Peyer's patch (tissue), 4 donors: Measurements from ENCODE around the gene PAK4. TPM values are rescaled to one million over a fixed set of nuclear protein-coding genes. Genes with fewer than 3 reads are reported as not detected.

ENCODE experiments used
- DNase-seq, 3 donors: peaks; one replicate each; pipeline ENCODE4 v3.0.0-alpha.2; 2017 to 2019
- H3K27ac ChIP-seq, 4 donors: fragments of 200-600 bp; sonication (generic); one replicate each; pipeline ENCODE4 v1.5.1; 2016 to 2019
- H3K27me3 ChIP-seq, 2 donors: fragments of 200-600 bp; sonication (generic); one replicate each; pipeline ENCODE4 v1.5.1; 2019
- H3K36me3 ChIP-seq, 3 donors: fragments of 200-600 bp; sonication (generic); one replicate each; pipeline ENCODE4 v1.5.1; 2016 to 2019
- H3K4me1 ChIP-seq, 4 donors: fragments of 200-600 bp; sonication (generic); one replicate each; pipeline ENCODE4 v1.5.1; 2016 to 2019
- H3K4me3 ChIP-seq, 4 donors: fragments of 200-600 bp; sonication (generic); 1 replicate in 3 of 4; 2 replicates in 1 of 4; pipeline ENCODE4 v1.5.1; 2016 to 2019; ENCODE audit warnings: mild to moderate bottlenecking in 1 of 4
- H3K9me3 ChIP-seq, 4 donors: fragments of 200-600 bp; sonication (generic); one replicate each; pipeline ENCODE4 v1.5.1; 2016 to 2019; ENCODE audit warnings: mild to moderate bottlenecking in 1 of 4
- POLR2A ChIP-seq, 2 donors: fragments of 450-650 bp; IDR thresholded peaks; one replicate each; pipeline ENCODE4 v1.5.1; 2017; ENCODE audit warnings: antibody characterized with exemption in 2 of 2, mild to moderate bottlenecking in 2 of 2, moderate library complexity in 2 of 2
- total RNA-seq, 4 donors: library from RNA; depleted of rRNA; stranded (reverse); fragments of >200 nt; gene quantifications; one replicate each; pipeline ENCODE4 v1.1.0, GENCODE V29; 2016
- TF ChIP-seq, protein P1 (sequence below), 6 experiments: fragments of 450-650 bp in 4 of 6; fragments of 200-600 bp in 2 of 6; sonication (generic) in 1 of 6; IDR thresholded peaks; one replicate each; pipeline ENCODE4 v1.5.1; 2017 to 2019; ENCODE audit warnings: antibody characterized with exemption in 6 of 6, mild to moderate bottlenecking in 3 of 6, moderate library complexity in 1 of 6

The PAK4 gene
- total RNA-seq, 4 donors from 2014 or later: 24.8 to 73.0 (median 45.7) TPM

DNA sequence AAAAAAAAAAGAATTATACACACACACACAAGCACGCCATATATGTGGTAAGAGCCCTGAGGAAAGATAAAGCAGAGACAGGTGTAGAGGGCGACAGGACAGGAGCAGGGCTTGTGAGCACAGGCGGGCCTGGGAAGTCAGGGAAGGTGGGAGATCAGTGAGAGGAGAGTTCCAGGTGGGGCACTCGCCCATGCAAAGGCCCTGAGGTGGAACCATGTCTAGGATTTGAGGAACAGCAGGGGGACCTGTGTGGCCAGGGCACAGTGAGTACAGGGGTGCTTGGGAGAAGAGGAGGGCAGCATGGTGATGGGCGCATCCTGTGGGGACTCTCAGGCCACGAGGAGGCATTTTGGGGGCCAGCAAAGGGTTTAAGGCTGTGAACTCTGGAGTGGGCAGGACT is 38.7 kb downstream of the PAK4 start:
- TF ChIP-seq POLR2A (IDR thresholded peaks at IDR 0.05): no peak
- TF ChIP-seq, protein P1, sequence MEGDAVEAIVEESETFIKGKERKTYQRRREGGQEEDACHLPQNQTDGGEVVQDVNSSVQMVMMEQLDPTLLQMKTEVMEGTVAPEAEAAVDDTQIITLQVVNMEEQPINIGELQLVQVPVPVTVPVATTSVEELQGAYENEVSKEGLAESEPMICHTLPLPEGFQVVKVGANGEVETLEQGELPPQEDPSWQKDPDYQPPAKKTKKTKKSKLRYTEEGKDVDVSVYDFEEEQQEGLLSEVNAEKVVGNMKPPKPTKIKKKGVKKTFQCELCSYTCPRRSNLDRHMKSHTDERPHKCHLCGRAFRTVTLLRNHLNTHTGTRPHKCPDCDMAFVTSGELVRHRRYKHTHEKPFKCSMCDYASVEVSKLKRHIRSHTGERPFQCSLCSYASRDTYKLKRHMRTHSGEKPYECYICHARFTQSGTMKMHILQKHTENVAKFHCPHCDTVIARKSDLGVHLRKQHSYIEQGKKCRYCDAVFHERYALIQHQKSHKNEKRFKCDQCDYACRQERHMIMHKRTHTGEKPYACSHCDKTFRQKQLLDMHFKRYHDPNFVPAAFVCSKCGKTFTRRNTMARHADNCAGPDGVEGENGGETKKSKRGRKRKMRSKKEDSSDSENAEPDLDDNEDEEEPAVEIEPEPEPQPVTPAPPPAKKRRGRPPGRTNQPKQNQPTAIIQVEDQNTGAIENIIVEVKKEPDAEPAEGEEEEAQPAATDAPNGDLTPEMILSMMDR (IDR thresholded peaks at IDR 0.05): no peak
- no peak overlapping the region for H3K4me3 ChIP-seq
- no peak overlapping the region for H3K27ac ChIP-seq
- no peaks in the 10 kb centered on the region for H3K9me3 ChIP-seq
- H3K36me3 ChIP-seq: peaks cover 0 to 3% (median 0%) of the 10 kb centered on the region in 3 donors
- H3K4me1 ChIP-seq: peaks cover 0 to 23% (median 0%) of the 10 kb centered on the region in 4 donors
- no peak for DNase-seq
- no peaks in the 10 kb centered on the region for H3K27me3 ChIP-seq

DNA sequence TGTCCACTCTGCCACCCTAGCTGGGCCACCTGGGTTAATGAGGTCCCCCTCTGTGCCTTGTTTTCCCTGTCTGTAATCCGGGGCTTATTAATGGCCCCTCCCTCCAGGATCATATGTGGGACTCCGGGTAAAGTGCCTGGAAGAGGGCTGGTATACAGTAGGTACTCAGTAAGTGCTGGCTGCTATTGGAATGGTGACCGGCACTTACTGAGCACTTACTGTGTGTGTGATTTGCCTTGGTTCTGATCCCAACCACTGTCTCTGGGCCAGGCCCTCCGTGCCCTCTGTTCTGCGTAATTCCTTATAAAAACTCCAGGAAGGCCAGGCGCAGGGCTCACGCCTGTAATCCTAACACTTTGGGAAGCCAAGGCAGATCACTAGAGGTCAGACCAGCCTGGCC is 40.3 kb downstream of the PAK4 start:
- Histone ChIP-seq H3K9me3 (no peaks in the 10 kb centered on the region), H3K4me1 (peaks cover 0 to 23% (median 0%) of the 10 kb centered on the region in 4 donors), H3K36me3 (peaks cover 0 to 18% (median 0%) of the 10 kb centered on the region in 3 donors), H3K27ac (no peak overlapping the region), H3K4me3 (no peak overlapping the region), H3K27me3 (no peaks in the 10 kb centered on the region)
- no peak for TF ChIP-seq POLR2A (IDR thresholded peaks at IDR 0.05)
- TF ChIP-seq, protein P1 (IDR thresholded peaks at IDR 0.05): no peak
- DNase-seq: no peak

DNA sequence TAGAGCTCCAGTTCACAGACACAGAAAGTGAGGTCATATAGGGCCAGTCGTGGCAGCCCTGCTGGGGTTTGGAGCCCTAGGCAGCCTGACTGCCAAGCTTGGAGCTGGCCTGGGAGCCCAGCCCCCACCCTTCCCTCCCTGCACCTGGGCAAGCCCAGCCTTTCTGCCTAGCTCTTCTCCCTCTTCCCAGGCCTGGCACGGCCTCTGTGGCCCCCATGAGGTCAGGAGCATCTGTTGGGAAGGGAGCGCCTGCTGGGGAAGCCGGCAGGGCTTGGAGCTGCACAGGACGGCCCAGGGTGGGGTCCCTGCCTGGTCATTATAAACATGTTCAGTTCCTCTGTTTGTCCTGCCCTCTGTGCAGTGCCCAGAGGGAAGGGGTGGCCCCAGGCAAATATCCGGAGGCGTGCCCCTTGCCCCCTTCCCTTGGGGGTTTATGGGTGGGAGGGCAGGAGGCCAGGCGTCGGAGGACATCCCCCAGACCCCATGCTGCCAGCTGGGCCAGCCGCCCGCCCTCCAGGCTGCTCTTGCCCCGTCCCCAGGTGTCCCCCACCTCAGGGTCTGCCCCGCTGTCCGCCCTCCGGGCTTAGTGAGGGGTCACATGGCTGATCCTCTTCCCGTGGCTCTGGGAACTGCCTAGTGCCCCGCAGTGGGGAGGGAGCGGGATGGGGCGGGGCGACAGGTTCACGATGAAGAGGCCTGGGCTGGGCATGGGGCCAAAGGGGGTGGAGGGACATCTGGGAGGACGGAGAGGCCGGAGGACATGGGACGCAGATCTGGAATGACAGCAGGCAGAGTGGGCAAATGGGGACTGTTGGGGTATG is 41.2 kb downstream of the PAK4 start:
- Histone ChIP-seq H3K27me3 (no peaks in the 10 kb centered on the region), H3K36me3 (peaks cover 0 to 28% (median 0%) of the 10 kb centered on the region in 3 donors), H3K4me1 (peaks cover 0 to 23% (median 0%) of the 10 kb centered on the region in 4 donors), H3K4me3 (no peak overlapping the region), H3K9me3 (no peaks in the 10 kb centered on the region), H3K27ac (peak overlapping the region in 1 of 4 donors; percentile 50)
- DNase-seq: peak in 2 of 3 donors; percentile 80 to 81
- TF ChIP-seq, protein P1 (IDR thresholded peaks at IDR 0.05): no peak
- TF ChIP-seq POLR2A (IDR thresholded peaks at IDR 0.05): no peak

DNA sequence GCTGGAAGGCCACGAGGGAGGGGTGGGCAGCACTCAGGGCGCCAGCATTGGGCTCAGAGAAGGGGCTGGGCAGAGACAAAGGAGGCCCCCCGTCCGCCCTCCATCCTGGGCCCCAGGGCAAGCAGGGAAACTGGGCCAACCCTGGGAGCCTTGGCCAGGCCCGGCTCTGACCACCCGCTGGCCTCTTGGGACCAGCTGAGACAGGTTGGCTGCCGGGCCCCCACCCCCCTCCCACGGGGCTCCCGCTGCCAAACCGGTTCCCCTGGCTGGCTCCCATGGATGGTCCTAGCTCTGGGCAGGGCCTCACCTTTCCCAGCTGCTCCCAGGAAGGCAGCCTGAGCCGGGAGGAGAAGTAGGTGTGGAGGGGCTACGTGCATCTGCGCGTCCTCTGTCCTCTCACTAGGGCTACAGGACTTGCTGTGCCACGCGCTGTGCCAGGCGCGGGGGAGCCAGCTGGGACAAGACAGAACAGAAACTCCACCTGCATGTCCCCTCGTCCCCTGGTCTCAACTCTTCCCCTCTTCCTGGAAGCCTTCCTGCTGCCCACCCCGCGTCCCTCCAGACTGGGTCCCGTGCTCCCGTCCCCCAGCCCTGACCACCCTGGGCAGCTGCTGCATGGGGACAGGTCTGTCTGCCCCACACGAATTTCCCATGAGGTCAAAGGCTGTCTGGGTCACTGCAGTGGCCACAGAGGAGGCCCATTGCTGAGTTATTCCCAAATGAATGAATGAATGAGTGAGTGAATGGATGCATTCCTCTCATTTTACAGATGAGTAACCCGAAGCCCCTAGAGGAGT is 42.1 kb downstream of the PAK4 start:
- no peak for DNase-seq
- Histone ChIP-seq H3K4me1 (peaks cover 0 to 23% (median 0%) of the 10 kb centered on the region in 4 donors), H3K27ac (peak overlapping the region in 1 of 4 donors; percentile 30), H3K27me3 (no peaks in the 10 kb centered on the region), H3K4me3 (no peak overlapping the region), H3K9me3 (no peaks in the 10 kb centered on the region), H3K36me3 (peaks cover 0 to 35% (median 0%) of the 10 kb centered on the region in 3 donors)
- TF ChIP-seq POLR2A (IDR thresholded peaks at IDR 0.05): no peak
- TF ChIP-seq, protein P1 (IDR thresholded peaks at IDR 0.05): no peak

DNA sequence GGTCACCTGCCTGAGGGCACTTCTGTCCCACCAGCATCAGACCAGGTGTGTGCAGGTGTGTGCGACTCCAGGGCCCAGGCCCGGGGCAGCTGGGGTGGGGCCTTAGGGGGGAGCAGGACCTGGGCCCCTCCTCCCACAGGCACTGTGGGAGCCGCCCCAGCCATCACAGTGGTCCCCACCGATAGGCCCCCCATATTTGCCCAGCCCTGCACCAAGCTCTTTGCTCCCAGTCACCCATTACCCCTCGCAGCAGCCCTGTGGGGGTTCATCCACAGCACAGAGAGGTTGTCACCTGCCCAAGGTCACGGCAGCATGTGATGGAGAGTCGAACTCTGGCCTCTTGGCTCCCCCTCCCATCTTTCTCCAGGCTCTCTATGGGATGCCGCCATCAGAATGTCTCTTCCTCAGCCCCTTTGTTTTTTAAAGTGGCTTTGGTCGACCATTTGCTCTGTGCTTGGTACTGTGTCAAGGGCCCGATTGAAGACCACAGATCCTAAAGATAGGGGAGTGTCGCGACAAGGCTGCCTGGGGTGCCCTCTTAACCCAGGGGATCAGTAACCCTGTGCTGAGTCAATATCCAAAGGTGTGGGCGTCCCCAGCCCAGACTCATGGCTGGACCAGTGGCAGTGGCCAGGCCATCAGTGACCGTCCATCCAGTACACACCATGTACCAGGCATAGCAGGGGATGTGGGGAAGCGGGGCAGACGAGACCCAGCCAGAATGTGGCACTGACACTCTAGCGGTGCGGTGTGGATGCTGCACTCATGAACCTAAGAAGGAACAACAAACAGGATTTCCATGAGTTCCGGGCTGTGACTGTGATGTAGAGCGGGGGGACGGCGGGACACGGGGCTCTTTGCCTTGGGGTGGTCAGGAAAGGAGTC is 42.9 kb downstream of the PAK4 start:
- H3K4me1 ChIP-seq: peaks cover 0 to 23% (median 0%) of the 10 kb centered on the region in 4 donors
- no peak for DNase-seq
- no peak overlapping the region for H3K27ac ChIP-seq
- H3K4me3 ChIP-seq: no peak overlapping the region
- H3K36me3 ChIP-seq: peaks cover 0 to 44% (median 0%) of the 10 kb centered on the region in 3 donors
- no peak for TF ChIP-seq POLR2A (IDR thresholded peaks at IDR 0.05)
- TF ChIP-seq, protein P1 (IDR thresholded peaks at IDR 0.05): no peak
- H3K9me3 ChIP-seq: no peaks in the 10 kb centered on the region
- no peaks in the 10 kb centered on the region for H3K27me3 ChIP-seq
